ENCODE data around the gene NCKAP5. TPM values are rescaled to one million over a fixed set of nuclear protein-coding genes. Genes with fewer than 3 reads are reported as not detected.

NCKAP5 gene
- total RNA-seq, 3 donors from 2014 or later (not counting 1 experiment from before 2014, with no cell fraction given): 0.12 to 0.20 TPM; not detected in 1

GRCh38 chr2:133053541-133053940 is 514.7 kb downstream of the NCKAP5 start:
- Mint-ChIP-seq H3K4me1 (no peaks in the 10 kb centered on the region), H3K4me3 (no peak overlapping the region), H3K27ac (no peak overlapping the region), H3K27me3 (ENCODE audit: low read depth in 2 of 2) (no peaks in the 10 kb centered on the region), H3K36me3 (no peaks in the 10 kb centered on the region), H3K9me3 (peaks cover 5 to 6% of the 10 kb centered on the region in 2 donors)
- Histone ChIP-seq H3K36me3 (ENCODE audit: control insufficient read depth, insufficient read depth, low read length) (no peaks in the 10 kb centered on the region), H3K4me1 (ENCODE audit: control insufficient read depth, insufficient read depth, low read length) (no peaks in the 10 kb centered on the region), H3K4me3 (ENCODE audit: low read length) (no peak overlapping the region), H3K27me3 (ENCODE audit: control insufficient read depth, insufficient read depth, low read length) (no peaks in the 10 kb centered on the region), H3K9me3 (ENCODE audit: control insufficient read depth, insufficient read depth, low read length) (no peaks in the 10 kb centered on the region), H3K27ac (ENCODE audit: low read length) (no peak overlapping the region)
- WGBS (ENCODE audit: insufficient coverage): 70% methylated on average over 3 of the region's 3 CpGs
- DNase-seq (no peak), ATAC-seq (no peak)
- no peak for TF ChIP-seq CTCF (IDR thresholded peaks at IDR 0.05)
- intact Hi-C loops (cut with micrococcal nuclease): no loop called here

GRCh38 chr2:133045787-133046186 is 522.5 kb downstream of the NCKAP5 start:
- no peak for TF ChIP-seq CTCF (IDR thresholded peaks at IDR 0.05)
- Histone ChIP-seq H3K27ac (ENCODE audit: low read length) (no peak overlapping the region), H3K9me3 (ENCODE audit: control insufficient read depth, insufficient read depth, low read length) (no peaks in the 10 kb centered on the region), H3K4me1 (ENCODE audit: control insufficient read depth, insufficient read depth, low read length) (no peaks in the 10 kb centered on the region), H3K27me3 (ENCODE audit: control insufficient read depth, insufficient read depth, low read length) (no peaks in the 10 kb centered on the region), H3K36me3 (ENCODE audit: control insufficient read depth, insufficient read depth, low read length) (no peaks in the 10 kb centered on the region), H3K4me3 (ENCODE audit: low read length) (no peak overlapping the region)
- Mint-ChIP-seq H3K36me3 (no peaks in the 10 kb centered on the region), H3K9me3 (peaks cover 2 to 7% of the 10 kb centered on the region in 2 donors), H3K4me1 (no peaks in the 10 kb centered on the region), H3K4me3 (no peak overlapping the region), H3K27me3 (ENCODE audit: low read depth in 2 of 2) (no peaks in the 10 kb centered on the region), H3K27ac (no peak overlapping the region)
- ATAC-seq (no peak), DNase-seq (no peak)
- WGBS (ENCODE audit: insufficient coverage): 89% methylated on average over 5 of the region's 5 CpGs
- intact Hi-C loops (cut with micrococcal nuclease): no loop called here

- Histone ChIP-seq H3K36me3 (ENCODE audit: control insufficient read depth, insufficient read depth, low read length) (no peaks in the 10 kb centered on the region), H3K9me3 (ENCODE audit: control insufficient read depth, insufficient read depth, low read length) (no peaks in the 10 kb centered on the region), H3K4me3 (ENCODE audit: low read length) (no peak overlapping the region), H3K4me1 (ENCODE audit: control insufficient read depth, insufficient read depth, low read length) (no peaks in the 10 kb centered on the region), H3K27me3 (ENCODE audit: control insufficient read depth, insufficient read depth, low read length) (no peaks in the 10 kb centered on the region), H3K27ac (ENCODE audit: low read length) (no peak overlapping the region)
- no peaks in the 10 kb centered on the region for H3K4me1 Mint-ChIP-seq
- no peaks in the 10 kb centered on the region for H3K36me3 Mint-ChIP-seq
- intact Hi-C loops (cut with micrococcal nuclease): no loop called here
- H3K27me3 Mint-ChIP-seq (ENCODE audit: low read depth in 2 of 2): no peaks in the 10 kb centered on the region
- H3K4me3 Mint-ChIP-seq: no peak overlapping the region
- TF ChIP-seq CTCF (IDR thresholded peaks at IDR 0.05): no peak
- WGBS (ENCODE audit: insufficient coverage): 90% methylated on average over 2 of the region's 4 CpGs
- DNase-seq (no peak), ATAC-seq (no peak)
- no peak overlapping the region for H3K27ac Mint-ChIP-seq
- peaks cover 2 to 7% of the 10 kb centered on the region in 2 donors for H3K9me3 Mint-ChIP-seq
Measured at GRCh38 chr2:133044556-133044955, 523.7 kb downstream of the NCKAP5 start.

- Mint-ChIP-seq H3K36me3 (peaks cover 9% of the 10 kb centered on the region), H3K27ac (no peak overlapping the region), H3K27me3 (ENCODE audit: low read depth in 2 of 2) (no peaks in the 10 kb centered on the region), H3K4me3 (no peak overlapping the region), H3K9me3 (peaks cover 13 to 17% of the 10 kb centered on the region in 2 donors), H3K4me1 (no peaks in the 10 kb centered on the region)
- no peaks in the 10 kb centered on the region for H3K9me3 ChIP-seq (ENCODE audit: control insufficient read depth, insufficient read depth, low read length)
- ATAC-seq: no peak
- H3K4me3 ChIP-seq (ENCODE audit: low read length): no peak overlapping the region
- no peaks in the 10 kb centered on the region for H3K27me3 ChIP-seq (ENCODE audit: control insufficient read depth, insufficient read depth, low read length)
- intact Hi-C loops (cut with micrococcal nuclease): no loop called here
- DNase-seq: no peak
- H3K27ac ChIP-seq (ENCODE audit: low read length): no peak overlapping the region
- no peaks in the 10 kb centered on the region for H3K36me3 ChIP-seq (ENCODE audit: control insufficient read depth, insufficient read depth, low read length)
- no peaks in the 10 kb centered on the region for H3K4me1 ChIP-seq (ENCODE audit: control insufficient read depth, insufficient read depth, low read length)
- WGBS (ENCODE audit: insufficient coverage): 98% methylated on average over 3 of the region's 4 CpGs
- TF ChIP-seq CTCF (IDR thresholded peaks at IDR 0.05): no peak
Measured at GRCh38 chr2:133040170-133040569, 528.1 kb downstream of the NCKAP5 start.
